Measurements from ENCODE around the gene LPCAT1.
A peak's percentile ranks its signal among the peaks of the same experiment; 100 is the strongest.

The LPCAT1 gene

GRCh38 chr5:1521671-1522600 lies 1.8 kb downstream of the LPCAT1 start:
- Histone ChIP-seq H3K4me3 (ENCODE audit: insufficient read length, low read depth) (peak overlapping the region; percentile 80), H3K9me3 (ENCODE audit: insufficient read depth, low read length) (no peaks in the 10 kb centered on the region), H3K36me3 (ENCODE audit: insufficient read depth, insufficient read length, low read length) (peaks cover 39% of the 10 kb centered on the region), H3K27me3 (ENCODE audit: insufficient read depth, insufficient read length) (no peaks in the 10 kb centered on the region), H3K4me1 (ENCODE audit: insufficient read depth, insufficient read length) (peaks cover 18% of the 10 kb centered on the region), H3K9ac (ENCODE audit: insufficient read length, low read depth) (peak overlapping the region; percentile 92)
- DNase-seq (ENCODE audit: low read depth, low spot score), result no peak
- TF ChIP-seq YY1 (IDR thresholded peaks at IDR 0.05; ENCODE audit: insufficient read depth, insufficient read length) (no peak), ZNF274 (IDR thresholded peaks at IDR 0.05; ENCODE audit: low read depth, low read length) (no peak), SUZ12 (IDR thresholded peaks at IDR 0.05; ENCODE audit: extremely low read depth, insufficient read depth, insufficient read length) (no peak)

GRCh38 chr5:1520791-1521453 lies 2.8 kb downstream of the LPCAT1 start:
- Histone ChIP-seq H3K9ac (ENCODE audit: insufficient read length, low read depth) (no peak overlapping the region), H3K36me3 (ENCODE audit: insufficient read depth, insufficient read length, low read length) (peaks cover 45% of the 10 kb centered on the region), H3K4me1 (ENCODE audit: insufficient read depth, insufficient read length) (peaks cover 24% of the 10 kb centered on the region), H3K9me3 (ENCODE audit: insufficient read depth, low read length) (no peaks in the 10 kb centered on the region), H3K27me3 (ENCODE audit: insufficient read depth, insufficient read length) (no peaks in the 10 kb centered on the region), H3K4me3 (ENCODE audit: insufficient read length, low read depth) (no peak overlapping the region)
- DNase-seq (ENCODE audit: low read depth, low spot score), result no peak
- TF ChIP-seq YY1 (IDR thresholded peaks at IDR 0.05; ENCODE audit: insufficient read depth, insufficient read length) (no peak), SUZ12 (IDR thresholded peaks at IDR 0.05; ENCODE audit: extremely low read depth, insufficient read depth, insufficient read length) (no peak), ZNF274 (IDR thresholded peaks at IDR 0.05; ENCODE audit: low read depth, low read length) (no peak)

- H3K9me3 ChIP-seq (ENCODE audit: insufficient read depth, low read length), result no peaks in the 10 kb centered on the region
- no peak for DNase-seq (ENCODE audit: low read depth, low spot score)
- H3K4me1 ChIP-seq (ENCODE audit: insufficient read depth, insufficient read length), result peaks cover 28% of the 10 kb centered on the region
- TF ChIP-seq ZNF274 (IDR thresholded peaks at IDR 0.05; ENCODE audit: low read depth, low read length) (no peak), YY1 (IDR thresholded peaks at IDR 0.05; ENCODE audit: insufficient read depth, insufficient read length) (no peak), SUZ12 (IDR thresholded peaks at IDR 0.05; ENCODE audit: extremely low read depth, insufficient read depth, insufficient read length) (no peak)
- H3K9ac ChIP-seq (ENCODE audit: insufficient read length, low read depth), result peak overlapping the region; percentile 56
- H3K36me3 ChIP-seq (ENCODE audit: insufficient read depth, insufficient read length, low read length), result peaks cover 46% of the 10 kb centered on the region
- no peak overlapping the region for H3K4me3 ChIP-seq (ENCODE audit: insufficient read length, low read depth)
- H3K27me3 ChIP-seq (ENCODE audit: insufficient read depth, insufficient read length), result no peaks in the 10 kb centered on the region
These were observed 4.0 kb downstream of the LPCAT1 start for GRCh38 chr5:1519631-1520210.

GRCh38 chr5:1517838-1518237 lies 5.9 kb downstream of the LPCAT1 start:
- Histone ChIP-seq H3K4me3 (ENCODE audit: insufficient read length, low read depth) (no peak overlapping the region), H3K4me1 (ENCODE audit: insufficient read depth, insufficient read length) (peaks cover 45% of the 10 kb centered on the region), H3K9ac (ENCODE audit: insufficient read length, low read depth) (no peak overlapping the region), H3K27me3 (ENCODE audit: insufficient read depth, insufficient read length) (no peaks in the 10 kb centered on the region), H3K36me3 (ENCODE audit: insufficient read depth, insufficient read length, low read length) (peaks cover 61% of the 10 kb centered on the region), H3K9me3 (ENCODE audit: insufficient read depth, low read length) (no peaks in the 10 kb centered on the region)
- no peak for TF ChIP-seq YY1 (IDR thresholded peaks at IDR 0.05; ENCODE audit: insufficient read depth, insufficient read length)
- no peak for TF ChIP-seq ZNF274 (IDR thresholded peaks at IDR 0.05; ENCODE audit: low read depth, low read length)
- no peak for TF ChIP-seq SUZ12 (IDR thresholded peaks at IDR 0.05; ENCODE audit: extremely low read depth, insufficient read depth, insufficient read length)
- no peak for DNase-seq (ENCODE audit: low read depth, low spot score)

GRCh38 chr5:1516615-1517601 lies 6.9 kb downstream of the LPCAT1 start:
- Histone ChIP-seq H3K9ac (ENCODE audit: insufficient read length, low read depth) (no peak overlapping the region), H3K4me3 (ENCODE audit: insufficient read length, low read depth) (no peak overlapping the region), H3K9me3 (ENCODE audit: insufficient read depth, low read length) (no peaks in the 10 kb centered on the region), H3K4me1 (ENCODE audit: insufficient read depth, insufficient read length) (peaks cover 47% of the 10 kb centered on the region), H3K36me3 (ENCODE audit: insufficient read depth, insufficient read length, low read length) (peaks cover 70% of the 10 kb centered on the region), H3K27me3 (ENCODE audit: insufficient read depth, insufficient read length) (no peaks in the 10 kb centered on the region)
- TF ChIP-seq SUZ12 (IDR thresholded peaks at IDR 0.05; ENCODE audit: extremely low read depth, insufficient read depth, insufficient read length) (no peak), ZNF274 (IDR thresholded peaks at IDR 0.05; ENCODE audit: low read depth, low read length) (no peak), YY1 (IDR thresholded peaks at IDR 0.05; ENCODE audit: insufficient read depth, insufficient read length) (no peak)
- no peak for DNase-seq (ENCODE audit: low read depth, low spot score)

GRCh38 chr5:1515921-1516571 lies 7.7 kb downstream of the LPCAT1 start:
- no peak for DNase-seq (ENCODE audit: low read depth, low spot score)
- Histone ChIP-seq H3K36me3 (ENCODE audit: insufficient read depth, insufficient read length, low read length) (peaks cover 76% of the 10 kb centered on the region), H3K27me3 (ENCODE audit: insufficient read depth, insufficient read length) (no peaks in the 10 kb centered on the region), H3K9me3 (ENCODE audit: insufficient read depth, low read length) (no peaks in the 10 kb centered on the region), H3K4me3 (ENCODE audit: insufficient read length, low read depth) (no peak overlapping the region), H3K4me1 (ENCODE audit: insufficient read depth, insufficient read length) (peaks cover 50% of the 10 kb centered on the region), H3K9ac (ENCODE audit: insufficient read length, low read depth) (peak overlapping the region; percentile 64)
- TF ChIP-seq ZNF274 (IDR thresholded peaks at IDR 0.05; ENCODE audit: low read depth, low read length) (no peak), SUZ12 (IDR thresholded peaks at IDR 0.05; ENCODE audit: extremely low read depth, insufficient read depth, insufficient read length) (no peak), YY1 (IDR thresholded peaks at IDR 0.05; ENCODE audit: insufficient read depth, insufficient read length) (no peak)
